ENCODE measurements around the gene SELENON. TPM values are rescaled to one million over a fixed set of nuclear protein-coding genes. Genes with fewer than 3 reads are reported as not detected.
A peak's percentile ranks its signal among the peaks of the same experiment; 100 is the strongest.

SELENON gene
- total RNA-seq, 2 donors from 2014 or later: 22.8 to 27.4 TPM

GRCh38 chr1:25856856-25857255 is 56.9 kb downstream of the SELENON start:
- Histone ChIP-seq H3K27me3 (no peaks in the 10 kb centered on the region), H3K4me1 (peaks cover 14% of the 10 kb centered on the region), H3K27ac (no peak overlapping the region), H3K9me3 (no peaks in the 10 kb centered on the region), H3K4me3 (no peak overlapping the region), H3K36me3 (replicated peaks in 1 of 2; ENCODE audit: insufficient read depth in 1 of 2, low read depth in 2 of 2) (no peaks in the 10 kb centered on the region)
- TF ChIP-seq POLR2A (IDR thresholded peaks at IDR 0.05) (no peak), CTCF (IDR thresholded peaks at IDR 0.05) (no peak)
- intact Hi-C loops (cut with DNase I): no loop called here
- ATAC-seq: no peak
- no peak for DNase-seq
- 86 to 89% methylated on average over 11 of the region's 11 CpGs for WGBS, 2 donors

GRCh38 chr1:25858494-25858893 is 58.5 kb downstream of the SELENON start:
- WGBS, 2 donors: 43% methylated on average over 7 of the region's 7 CpGs
- H3K27me3 ChIP-seq: no peaks in the 10 kb centered on the region
- H3K4me3 ChIP-seq: no peak overlapping the region
- H3K36me3 ChIP-seq (replicated peaks in 1 of 2; ENCODE audit: insufficient read depth in 1 of 2, low read depth in 2 of 2): no peaks in the 10 kb centered on the region
- intact Hi-C loops (cut with DNase I): no loop called here
- H3K27ac ChIP-seq: no peak overlapping the region
- DNase-seq (no peak), ATAC-seq (no peak)
- H3K4me1 ChIP-seq: peaks cover 14% of the 10 kb centered on the region
- TF ChIP-seq POLR2A (IDR thresholded peaks at IDR 0.05) (no peak), CTCF (IDR thresholded peaks at IDR 0.05) (no peak)
- H3K9me3 ChIP-seq: no peaks in the 10 kb centered on the region

- TF ChIP-seq CTCF (IDR thresholded peaks at IDR 0.05): peak in 1 of 7 experiments; percentile 2
- peak; percentile 22 to 83 (median 80) for TF ChIP-seq POLR2A (IDR thresholded peaks at IDR 0.05)
- Histone ChIP-seq H3K9me3 (no peaks in the 10 kb centered on the region), H3K36me3 (replicated peaks in 1 of 2; ENCODE audit: insufficient read depth in 1 of 2, low read depth in 2 of 2) (no peaks in the 10 kb centered on the region), H3K4me1 (peaks cover 14% of the 10 kb centered on the region), H3K27ac (peak within 1 kb of the TSS in 3 of 4 donors; percentile 40 to 86 (median 80)), H3K4me3 (peak within 1 kb of the TSS; percentile 5 to 31), H3K27me3 (no peaks in the 10 kb centered on the region)
- WGBS, 2 donors: 2 to 4% methylated on average over 49 to 76 of the region's 77 CpGs
- intact Hi-C loops (cut with DNase I): no loop called here
- ATAC-seq (peak; percentile 96), DNase-seq (peak; percentile 86 to 90 (median 88))
Measured at GRCh38 chr1:25858906-25859789, 59.2 kb downstream of the SELENON start, which contains the start of gene AUNIP. TSS of gene AUNIP (minus strand) at chr1:25859457. CDS start at chr1:25859357, 100 bp downstream.

- peaks cover 22% of the 10 kb centered on the region for H3K4me1 ChIP-seq
- 67 to 82% methylated on average over 11 to 16 of the region's 16 CpGs for WGBS, 2 donors
- no peaks in the 10 kb centered on the region for H3K27me3 ChIP-seq
- H3K4me3 ChIP-seq: no peak overlapping the region
- no peaks in the 10 kb centered on the region for H3K36me3 ChIP-seq (replicated peaks in 1 of 2; ENCODE audit: insufficient read depth in 1 of 2, low read depth in 2 of 2)
- peak overlapping the region in 1 of 4 donors; percentile 21 for H3K27ac ChIP-seq
- no peak for ATAC-seq
- TF ChIP-seq POLR2A (IDR thresholded peaks at IDR 0.05) (no peak), CTCF (IDR thresholded peaks at IDR 0.05) (no peak)
- intact Hi-C loops (cut with DNase I): no loop called here
- no peak for DNase-seq
- H3K9me3 ChIP-seq: no peaks in the 10 kb centered on the region
Measured at GRCh38 chr1:25861316-25862286, 61.6 kb downstream of the SELENON start.
